Fibroblast of the aortic adventitia (primary cell): Measurements from ENCODE around the gene MYMX. TPM values are rescaled to one million over a fixed set of nuclear protein-coding genes. Genes with fewer than 3 reads are reported as not detected.

Experiments used
- DNase-seq: peaks from one replicate; pipeline ENCODE4 v3.0.0-alpha.2; 2010; ENCODE audit warnings: low read depth
- H3K4me3 ChIP-seq: 2 replicates; pipeline ENCODE4 v1.5.1; 2011; ENCODE audit warnings: low read depth, mild to moderate bottlenecking, control low read depth, low read length, moderate library complexity
- CTCF ChIP-seq: IDR thresholded peaks from 2 replicates; pipeline ENCODE4 v1.5.1; 2011; ENCODE audit warnings: mild to moderate bottlenecking, low read length, control low read depth, inconsistent platforms; ENCODE audit not compliant: insufficient read depth
- total RNA-seq: library from RNA; depleted of rRNA; stranded (reverse); fragments of >200 nt; gene quantifications from 2 replicates; pipeline ENCODE4 v1.2.3, GENCODE V29; 2012; ENCODE audit warnings: low replicate concordance

The MYMX gene
- total RNA-seq, 1 donor = not detected

- H3K4me3 ChIP-seq = peak overlapping the region; percentile 79
- TF ChIP-seq CTCF = no peak
- DNase-seq = no peak
Measured at GRCh38 chr6:44249082-44249748, 32.5 kb downstream of the MYMX start.

GRCh38 chr6:44250067-44250717, 33.5 kb downstream of the MYMX start:
- no peak for DNase-seq
- TF ChIP-seq CTCF = no peak
- peak overlapping the region; percentile 13 for H3K4me3 ChIP-seq

GRCh38 chr6:44250718-44251123, 34.0 kb downstream of the MYMX start:
- TF ChIP-seq CTCF = no peak
- no peak overlapping the region for H3K4me3 ChIP-seq
- DNase-seq = no peak

- no peak for TF ChIP-seq CTCF
- H3K4me3 ChIP-seq = no peak overlapping the region
- no peak for DNase-seq
Measured at GRCh38 chr6:44251576-44252524, 35.1 kb downstream of the MYMX start.

GRCh38 chr6:44253307-44254101, 36.8 kb downstream of the MYMX start:
- no peak for DNase-seq
- H3K4me3 ChIP-seq = no peak overlapping the region
- TF ChIP-seq CTCF = peak; percentile 47
